GM20000 (cell line): ENCODE data around the gene GSK3A.

Experiments
- DNase-seq: peaks from one replicate; pipeline ENCODE4 v3.0.0; 2012; ENCODE audit warnings: low spot score
- CTCF ChIP-seq: IDR thresholded peaks from 2 replicates; pipeline ENCODE4 v1.5.1; 2012; ENCODE audit warnings: mild to moderate bottlenecking, control low read depth; ENCODE audit errors: extremely low read depth, missing control alignments

GSK3A gene

GRCh38 chr19:42232435-42232834 lies 10.0 kb downstream of the GSK3A start:
- TF ChIP-seq CTCF, result no peak
- no peak for DNase-seq

- TF ChIP-seq CTCF, result no peak
- DNase-seq, result no peak
These were observed 11.8 kb downstream of the GSK3A start for GRCh38 chr19:42230571-42230970.

GRCh38 chr19:42229855-42230351 lies 12.5 kb downstream of the GSK3A start:
- no peak for TF ChIP-seq CTCF
- no peak for DNase-seq

- no peak for TF ChIP-seq CTCF
These were observed 13.0 kb downstream of the GSK3A start for GRCh38 chr19:42229301-42229854.

GRCh38 chr19:42228641-42229040 lies 13.8 kb downstream of the GSK3A start:
- no peak for TF ChIP-seq CTCF
- DNase-seq, result no peak

More at GRCh38 chr19:42229301-42229854, 13.0 kb downstream of the GSK3A start:
- DNase-seq, result no peak

GRCh38 chr19:42226886-42227285 lies 15.5 kb downstream of the GSK3A start:
- TF ChIP-seq CTCF, result no peak
- DNase-seq, result no peak

- DNase-seq, result no peak
- no peak for TF ChIP-seq CTCF
These were observed 16.6 kb downstream of the GSK3A start for GRCh38 chr19:42225718-42226292.
